Astrocyte (in vitro differentiated cells and primary cell): ENCODE results near the gene ANAPC10. TPM values are rescaled to one million over a fixed set of nuclear protein-coding genes. Genes with fewer than 3 reads are reported as not detected.

ENCODE experiments used
- DNase-seq: peaks from one replicate; pipeline ENCODE4 v3.0.0-alpha.2; 2010; ENCODE audit warnings: low read depth
- FAIRE-seq: peaks from 2 replicates; lab custom pipeline; 2011; peaks lifted over from hg19 to GRCh38; lab: Jason Lieb, UNC
- H2AFZ ChIP-seq: 2 replicates; pipeline ENCODE4 v1.6.0; 2012; ENCODE audit warnings: low read depth, low read length, inconsistent platforms
- H3K27ac ChIP-seq: 2 replicates; pipeline ENCODE4 v1.5.1; 2011; ENCODE audit warnings: low read depth, low read length, inconsistent platforms
- H3K27me3 ChIP-seq: 2 replicates; pipeline ENCODE4 v1.6.0; 2011; ENCODE audit warnings: low read length, inconsistent platforms; ENCODE audit not compliant: insufficient read depth
- H3K36me3 ChIP-seq: 2 replicates; pipeline ENCODE4 v1.5.1; 2011; ENCODE audit warnings: low read length, inconsistent platforms; ENCODE audit not compliant: insufficient read depth
- H3K4me1 ChIP-seq: 2 replicates; pipeline ENCODE4 v1.5.1; 2011; ENCODE audit warnings: low read length, inconsistent platforms; ENCODE audit not compliant: insufficient read depth
- H3K4me2 ChIP-seq: 2 replicates; pipeline ENCODE4 v1.6.0; 2012; ENCODE audit warnings: low read length, inconsistent platforms
- H3K4me3 ChIP-seq: 2 replicates; pipeline ENCODE4 v1.5.1; 2011; ENCODE audit warnings: low read depth, mild to moderate bottlenecking, low read length, inconsistent platforms; ENCODE audit not compliant: insufficient read depth
- H3K79me2 ChIP-seq: 2 replicates; pipeline ENCODE4 v1.6.0; 2012; ENCODE audit warnings: mild to moderate bottlenecking, low read length, inconsistent platforms; ENCODE audit not compliant: insufficient read depth
- H3K9ac ChIP-seq: 2 replicates; pipeline ENCODE4 v1.6.0; 2012; ENCODE audit warnings: mild to moderate bottlenecking, low read length, inconsistent platforms
- H3K9me3 ChIP-seq: 2 replicates; pipeline ENCODE4 v1.5.1; 2012; ENCODE audit warnings: low read depth, mild to moderate bottlenecking, low read length, inconsistent platforms; ENCODE audit not compliant: insufficient read depth
- H4K20me1 ChIP-seq: 2 replicates; pipeline ENCODE4 v1.6.0; 2012; ENCODE audit warnings: low read length, inconsistent platforms; ENCODE audit not compliant: insufficient read depth
- H3K27ac Mint-ChIP-seq: one replicate; pipeline ENCODE4 v1.8.0; 2021; ENCODE audit warnings: mild to moderate bottlenecking, mixed read lengths; ENCODE audit not compliant: unreplicated experiment
- H3K27me3 Mint-ChIP-seq: one replicate; pipeline ENCODE4 v1.8.0; 2021; ENCODE audit warnings: low read depth, mixed read lengths; ENCODE audit not compliant: unreplicated experiment
- H3K36me3 Mint-ChIP-seq: one replicate; pipeline ENCODE4 v1.8.0; 2021; ENCODE audit warnings: low read depth, mixed read lengths; ENCODE audit not compliant: unreplicated experiment
- H3K4me1 Mint-ChIP-seq: one replicate; pipeline ENCODE4 v1.8.0; 2021; ENCODE audit warnings: low read depth, mixed read lengths; ENCODE audit not compliant: unreplicated experiment
- H3K4me3 Mint-ChIP-seq: one replicate; pipeline ENCODE4 v1.8.0; 2021; ENCODE audit warnings: mild to moderate bottlenecking, moderate library complexity, mixed read lengths; ENCODE audit not compliant: unreplicated experiment
- H3K9me3 Mint-ChIP-seq: one replicate; pipeline ENCODE4 v1.8.0; 2021; ENCODE audit warnings: mild to moderate bottlenecking, mixed read lengths; ENCODE audit not compliant: unreplicated experiment
- EZH2 ChIP-seq: IDR thresholded peaks from 2 replicates; pipeline ENCODE4 v1.6.1; 2012; ENCODE audit warnings: mild to moderate bottlenecking, low read length, inconsistent platforms; ENCODE audit not compliant: insufficient read depth
- total RNA-seq: library from RNA; stranded (reverse); gene quantifications from 2 replicates; pipeline ENCODE4 v1.2.1, GENCODE V29; 2021
- TF ChIP-seq, protein P1 (sequence below): IDR thresholded peaks from 2 replicates; pipeline ENCODE4 v1.5.1; 2011; ENCODE audit warnings: low read depth, mild to moderate bottlenecking, inconsistent platforms, low read length, moderate library complexity; ENCODE audit not compliant: insufficient read depth

ANAPC10 gene
- total RNA-seq, 1 donor from 2014 or later, result 19.5 TPM

DNA sequence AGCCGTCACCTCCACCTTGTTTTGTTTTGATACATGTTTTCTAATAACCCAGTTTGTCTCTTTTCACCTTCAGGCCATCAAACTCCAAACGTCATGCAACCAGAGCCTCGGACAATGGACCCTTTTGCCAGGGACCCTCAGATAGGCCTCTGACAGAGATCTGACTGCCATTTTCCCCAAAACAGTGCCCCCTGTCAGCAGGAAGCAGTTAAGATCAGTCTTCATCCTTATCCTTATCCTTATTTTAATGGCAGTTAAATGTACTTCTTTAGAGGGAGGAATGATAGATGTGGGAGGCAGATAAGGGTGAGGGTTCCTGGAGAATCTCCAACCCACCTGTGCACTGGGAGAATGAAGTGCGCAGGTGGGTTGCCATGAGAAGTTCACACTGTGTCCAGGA is 135.7 kb downstream of the ANAPC10 start:
- FAIRE-seq (no peak), DNase-seq (no peak)
- TF ChIP-seq EZH2, result no peak
- TF ChIP-seq, protein P1, sequence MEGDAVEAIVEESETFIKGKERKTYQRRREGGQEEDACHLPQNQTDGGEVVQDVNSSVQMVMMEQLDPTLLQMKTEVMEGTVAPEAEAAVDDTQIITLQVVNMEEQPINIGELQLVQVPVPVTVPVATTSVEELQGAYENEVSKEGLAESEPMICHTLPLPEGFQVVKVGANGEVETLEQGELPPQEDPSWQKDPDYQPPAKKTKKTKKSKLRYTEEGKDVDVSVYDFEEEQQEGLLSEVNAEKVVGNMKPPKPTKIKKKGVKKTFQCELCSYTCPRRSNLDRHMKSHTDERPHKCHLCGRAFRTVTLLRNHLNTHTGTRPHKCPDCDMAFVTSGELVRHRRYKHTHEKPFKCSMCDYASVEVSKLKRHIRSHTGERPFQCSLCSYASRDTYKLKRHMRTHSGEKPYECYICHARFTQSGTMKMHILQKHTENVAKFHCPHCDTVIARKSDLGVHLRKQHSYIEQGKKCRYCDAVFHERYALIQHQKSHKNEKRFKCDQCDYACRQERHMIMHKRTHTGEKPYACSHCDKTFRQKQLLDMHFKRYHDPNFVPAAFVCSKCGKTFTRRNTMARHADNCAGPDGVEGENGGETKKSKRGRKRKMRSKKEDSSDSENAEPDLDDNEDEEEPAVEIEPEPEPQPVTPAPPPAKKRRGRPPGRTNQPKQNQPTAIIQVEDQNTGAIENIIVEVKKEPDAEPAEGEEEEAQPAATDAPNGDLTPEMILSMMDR, result no peak
- Mint-ChIP-seq H3K27me3 (no peaks in the 10 kb centered on the region), H3K9me3 (peaks cover 22% of the 10 kb centered on the region), H3K27ac (no peak overlapping the region), H3K4me3 (no peak overlapping the region), H3K4me1 (peaks cover 1% of the 10 kb centered on the region), H3K36me3 (peaks cover 6% of the 10 kb centered on the region)
- no peaks in the 10 kb centered on the region for H4K20me1 ChIP-seq
- H3K27me3 ChIP-seq, result no peaks in the 10 kb centered on the region
- H2AFZ ChIP-seq, result no peak overlapping the region
- H3K36me3 ChIP-seq, result no peaks in the 10 kb centered on the region
- no peak overlapping the region for H3K9ac ChIP-seq
- no peak overlapping the region for H3K4me2 ChIP-seq
- no peaks in the 10 kb centered on the region for H3K9me3 ChIP-seq
- no peak overlapping the region for H3K4me3 ChIP-seq
- no peak overlapping the region for H3K27ac ChIP-seq
- H3K79me2 ChIP-seq, result no peaks in the 10 kb centered on the region
- no peaks in the 10 kb centered on the region for H3K4me1 ChIP-seq

DNA sequence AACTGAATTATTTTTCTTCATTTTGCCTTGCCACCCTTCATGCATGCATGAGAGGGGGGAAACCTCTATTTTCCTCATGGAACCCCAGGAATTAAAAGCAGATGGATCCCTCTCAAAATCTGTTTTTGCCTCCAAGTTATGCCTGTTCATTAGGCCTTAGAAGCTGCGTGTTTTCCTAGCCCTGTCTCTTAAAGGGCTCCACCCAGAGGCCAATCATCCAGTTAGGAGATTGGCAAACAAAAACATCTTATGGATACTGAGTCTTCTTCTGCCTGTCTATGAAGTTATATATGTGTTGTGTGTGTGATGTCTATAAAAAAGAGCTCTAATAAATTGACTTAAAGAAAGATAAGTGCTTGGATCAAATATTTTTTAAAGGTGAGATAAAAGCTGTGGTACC is 142.9 kb downstream of the ANAPC10 start:
- H3K9ac ChIP-seq, result no peak overlapping the region
- H3K27me3 ChIP-seq, result no peaks in the 10 kb centered on the region
- Mint-ChIP-seq H3K4me1 (no peaks in the 10 kb centered on the region), H3K4me3 (no peak overlapping the region), H3K27ac (no peak overlapping the region), H3K36me3 (peaks cover 18% of the 10 kb centered on the region), H3K27me3 (no peaks in the 10 kb centered on the region), H3K9me3 (peaks cover 50% of the 10 kb centered on the region)
- H3K79me2 ChIP-seq, result no peaks in the 10 kb centered on the region
- DNase-seq, result no peak
- TF ChIP-seq, protein P1, result no peak
- TF ChIP-seq EZH2, result no peak
- no peaks in the 10 kb centered on the region for H3K9me3 ChIP-seq
- no peak overlapping the region for H3K27ac ChIP-seq
- H3K4me2 ChIP-seq, result no peak overlapping the region
- no peak overlapping the region for H2AFZ ChIP-seq
- no peaks in the 10 kb centered on the region for H3K4me1 ChIP-seq
- no peaks in the 10 kb centered on the region for H4K20me1 ChIP-seq
- H3K4me3 ChIP-seq, result no peak overlapping the region
- no peaks in the 10 kb centered on the region for H3K36me3 ChIP-seq
- FAIRE-seq, result no peak

DNA sequence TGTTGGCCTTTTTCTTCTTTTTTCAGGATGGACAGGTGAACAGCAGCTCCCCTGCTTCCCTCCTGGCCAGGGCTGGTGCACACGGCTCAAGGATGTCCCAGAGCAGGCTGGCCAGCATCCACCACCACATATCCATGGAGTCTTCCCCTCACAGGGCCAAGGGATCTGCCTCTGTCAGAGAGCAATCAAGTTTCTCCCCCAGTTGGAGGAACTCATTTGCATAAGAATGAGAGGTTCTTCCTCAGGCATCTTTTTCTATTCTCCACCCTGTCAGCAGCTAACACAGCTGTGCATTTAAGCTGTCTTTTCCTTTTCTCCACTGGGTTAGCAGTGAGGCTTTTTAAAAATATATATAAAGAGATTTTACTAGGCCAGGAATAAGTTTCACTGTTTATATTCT is 143.8 kb downstream of the ANAPC10 start:
- Histone ChIP-seq H4K20me1 (no peaks in the 10 kb centered on the region), H3K4me3 (no peak overlapping the region), H3K79me2 (no peaks in the 10 kb centered on the region), H3K4me2 (no peak overlapping the region), H3K4me1 (no peaks in the 10 kb centered on the region), H3K9ac (no peak overlapping the region), H3K27me3 (no peaks in the 10 kb centered on the region), H3K27ac (no peak overlapping the region), H3K36me3 (no peaks in the 10 kb centered on the region), H3K9me3 (no peaks in the 10 kb centered on the region), H2AFZ (no peak overlapping the region)
- peaks cover 45% of the 10 kb centered on the region for H3K9me3 Mint-ChIP-seq
- H3K4me1 Mint-ChIP-seq, result no peaks in the 10 kb centered on the region
- H3K27ac Mint-ChIP-seq, result no peak overlapping the region
- FAIRE-seq (no peak), DNase-seq (no peak)
- no peak for TF ChIP-seq EZH2
- TF ChIP-seq, protein P1, result no peak
- H3K27me3 Mint-ChIP-seq, result no peaks in the 10 kb centered on the region
- H3K4me3 Mint-ChIP-seq, result no peak overlapping the region
- H3K36me3 Mint-ChIP-seq, result peaks cover 12% of the 10 kb centered on the region
